HCT116 (cell line): ENCODE measurements around the gene GNG7. TPM values are rescaled to one million over a fixed set of nuclear protein-coding genes. Genes with fewer than 3 reads are reported as not detected.
"Not testable (repeated sequence)": the region's sequence is repeated elsewhere in the genome, so short reads cannot be mapped to it uniquely, and the experiment has no call there.

Experiments
- ATAC-seq: fragments of 200-7000 bp; cut with Tn5 transposase; 2 replicates; pipeline ENCODE4 v1.9.1; 2020; ENCODE audit warnings: mild to moderate bottlenecking, moderate library complexity
- BruUV-seq: library from RNA; stranded (reverse); fragments of 400-500 nt; replicated peaks from 2 replicates; lab custom pipeline; 2021; lab: Mats Ljungman, UMichigan
- CTCF ChIA-PET: fragments of 300-600 bp; sonication (Branson Sonifier 250); formaldehyde crosslinking; loops from one replicate; lab custom pipeline; 2021; ENCODE audit warnings: antibody characterized with exemption; lab: Charles Lee
- POLR2A ChIA-PET: fragments of 300-600, 350-600 bp; sonication (Branson Sonifier 250); formaldehyde crosslinking; loops from one replicate; lab custom pipeline; 2021; ENCODE audit warnings: antibody characterized with exemption; lab: Charles Lee
- RAD21 ChIA-PET, 2 experiments: fragments of 300-600 bp; sonication (Branson Sonifier 250); formaldehyde crosslinking; loops; one replicate each; lab custom pipeline; 2023; ENCODE audit warnings: low total read pairs in 2 of 2; ENCODE audit not compliant: uncharacterized antibody in 2 of 2, unreplicated experiment in 2 of 2, low non-redundant PET in 1 of 2; lab: Charles Lee
- DNase-seq: peaks from one replicate; pipeline ENCODE4 v3.0.0-alpha.2; 2010; ENCODE audit warnings: low read depth, low spot score
- H2AFZ ChIP-seq: fragments of 200-600 bp; shearing (Covaris generic), sonication (generic); 2 replicates; pipeline ENCODE4 v1.6.1; 2017; ENCODE audit warnings: low read depth, mixed run types, mixed read lengths, antibody characterized with exemption, low read length; ENCODE audit not compliant: poor library complexity, severe bottlenecking
- H3K27ac ChIP-seq: 2 replicates; pipeline ENCODE4 v1.5.1; 2012; ENCODE audit warnings: low read depth, low read length
- H3K27me3 ChIP-seq: fragments of 200-600 bp; sonication (generic); 2 replicates; pipeline ENCODE4 v1.6.1; 2016; ENCODE audit warnings: mixed run types, low read length, mixed read lengths; ENCODE audit not compliant: insufficient read depth
- H3K36me3 ChIP-seq, 2 experiments: fragments of 200-500 bp in 1 of 2; fragments of 200-600 bp in 1 of 2; sonication (Bioruptor generic) in 1 of 2; sonication (generic) in 1 of 2; 2 replicates each; pipeline versions ENCODE4 v1.5.1 to v1.6.1; 2014 to 2016; ENCODE audit warnings: low read length in 2 of 2, inconsistent platforms in 1 of 2, mixed read lengths in 1 of 2, mixed run types in 1 of 2; ENCODE audit not compliant: insufficient read depth in 2 of 2, control insufficient read depth in 1 of 2
- H3K4me1 ChIP-seq, 2 experiments: fragments of 200-600 bp in 1 of 2; sonication (generic) in 1 of 2; 2 replicates each; pipeline versions ENCODE4 v1.5.1 to v1.6.1; 2012 to 2017; ENCODE audit warnings: low read length in 2 of 2, inconsistent platforms in 1 of 2, mild to moderate bottlenecking in 1 of 2, mixed read lengths in 1 of 2, mixed run types in 1 of 2, moderate library complexity in 1 of 2; ENCODE audit not compliant: insufficient read depth in 2 of 2, control insufficient read depth in 1 of 2
- H3K4me2 ChIP-seq: fragments of 200-600 bp; sonication (generic); 2 replicates; pipeline ENCODE4 v1.6.1; 2017; ENCODE audit warnings: mixed run types, low read length, mixed read lengths
- H3K4me3 ChIP-seq, 2 experiments: fragments of 200-600 bp in 1 of 2; sonication (generic) in 1 of 2; replicated peaks in 1 of 2; 2 replicates each; pipeline ENCODE4 v1.5.1; 2011 to 2016; ENCODE audit warnings: low read length in 2 of 2, control low read depth in 1 of 2, low read depth in 1 of 2, mild to moderate bottlenecking in 1 of 2, mixed read lengths in 1 of 2, mixed run types in 1 of 2
- H3K79me2 ChIP-seq: fragments of 200-600 bp; sonication (generic); 2 replicates; pipeline ENCODE4 v1.6.1; 2017; ENCODE audit warnings: mild to moderate bottlenecking, mixed run types, low read length, moderate library complexity, mixed read lengths; ENCODE audit not compliant: insufficient read depth
- H3K9ac ChIP-seq: fragments of 200-600 bp; sonication (generic); 2 replicates; pipeline ENCODE4 v1.6.1; 2016; ENCODE audit warnings: low read length, mixed read lengths
- H3K9me2 ChIP-seq: fragments of 200-600 bp; sonication (generic), shearing (Covaris generic); 2 replicates; pipeline ENCODE4 v1.6.1; 2017; ENCODE audit warnings: mixed run types, mild to moderate bottlenecking, moderate library complexity; ENCODE audit not compliant: insufficient read depth
- H3K9me3 ChIP-seq, 2 experiments: fragments of 200-500 bp in 1 of 2; fragments of 200-600 bp in 1 of 2; sonication (Bioruptor generic) in 1 of 2; sonication (generic) in 1 of 2; 2 replicates each; pipeline ENCODE4 v1.6.1; 2014 to 2017; ENCODE audit warnings: low read length in 2 of 2, mixed read lengths in 2 of 2, inconsistent platforms in 1 of 2, low read depth in 1 of 2, mild to moderate bottlenecking in 1 of 2, mixed run types in 1 of 2, moderate library complexity in 1 of 2; ENCODE audit not compliant: control insufficient read depth in 1 of 2, insufficient read depth in 1 of 2
- H4K20me1 ChIP-seq: fragments of 200-600 bp; sonication (generic), shearing (Covaris generic); 2 replicates; pipeline ENCODE4 v1.6.1; 2017; ENCODE audit warnings: mixed run types, mild to moderate bottlenecking, moderate library complexity; ENCODE audit not compliant: insufficient read depth
- CBX3 ChIP-seq: IDR thresholded peaks from 2 replicates; pipeline ENCODE4 v1.6.1; 2012; ENCODE audit warnings: low read depth
- CEBPB ChIP-seq: IDR thresholded peaks from 2 replicates; pipeline ENCODE4 v1.6.1; 2012; ENCODE audit warnings: low read depth
- EZH2 ChIP-seq: fragments of 200-600 bp; sonication (generic); IDR thresholded peaks from 2 replicates; pipeline ENCODE4 v1.6.1; 2017; ENCODE audit warnings: antibody characterized with exemption, mixed run types
- FOSL1 ChIP-seq: IDR thresholded peaks from 2 replicates; pipeline ENCODE4 v1.6.1; 2012; ENCODE audit warnings: low read depth
- JUND ChIP-seq: IDR thresholded peaks from 2 replicates; pipeline ENCODE4 v1.6.1; 2012
- MAX ChIP-seq: IDR thresholded peaks from 2 replicates; pipeline ENCODE4 v1.6.1; 2012
- POLR2AphosphoS5 ChIP-seq: IDR thresholded peaks from 2 replicates; pipeline ENCODE4 v1.6.1; 2011; ENCODE audit warnings: mild to moderate bottlenecking, low read depth, low read length, moderate library complexity
- SP1 ChIP-seq: IDR thresholded peaks from 2 replicates; pipeline ENCODE4 v1.6.1; 2012; ENCODE audit warnings: low read depth
- TCF7L2 ChIP-seq: IDR thresholded peaks from 2 replicates; pipeline ENCODE4 v1.7.0; 2011; ENCODE audit warnings: borderline replicate concordance, inconsistent platforms; ENCODE audit not compliant: insufficient read depth, insufficient read length; ENCODE audit errors: extremely low read depth
- ZFX ChIP-seq: fragments of 450-650 bp; IDR thresholded peaks from 2 replicates; pipeline ENCODE4 v1.6.1; 2017
- intact Hi-C: fragments of 100-400 bp; cut with micrococcal nuclease; formaldehyde crosslinking; loops from 2 replicates; pipeline ENCODE4 v1.10.0; 2022
- total RNA-seq: library from RNA; stranded (reverse); gene quantifications from one replicate; pipeline ENCODE4 v1.2.1, GENCODE V29; 2021; ENCODE audit not compliant: unreplicated experiment
- TF ChIP-seq, protein P1 (sequence below), 3 experiments: fragments of 200-600 bp in 1 of 3; sonication (generic) in 1 of 3; IDR thresholded peaks in 2 of 3; conservative IDR thresholded peaks in 1 of 3; 2 replicates each; pipeline ENCODE4 v1.5.1; 2012 to 2017; ENCODE audit warnings: low read depth in 2 of 3, low read length in 2 of 3, antibody characterized with exemption in 1 of 3, borderline replicate concordance in 1 of 3, control low read depth in 1 of 3, mild to moderate bottlenecking in 1 of 3, mixed read lengths in 1 of 3, mixed run types in 1 of 3, moderate library complexity in 1 of 3; ENCODE audit not compliant: insufficient read depth in 1 of 3

GNG7 gene
- total RNA-seq, 1 experiment from 2014 or later = 11.3 TPM

DNA sequence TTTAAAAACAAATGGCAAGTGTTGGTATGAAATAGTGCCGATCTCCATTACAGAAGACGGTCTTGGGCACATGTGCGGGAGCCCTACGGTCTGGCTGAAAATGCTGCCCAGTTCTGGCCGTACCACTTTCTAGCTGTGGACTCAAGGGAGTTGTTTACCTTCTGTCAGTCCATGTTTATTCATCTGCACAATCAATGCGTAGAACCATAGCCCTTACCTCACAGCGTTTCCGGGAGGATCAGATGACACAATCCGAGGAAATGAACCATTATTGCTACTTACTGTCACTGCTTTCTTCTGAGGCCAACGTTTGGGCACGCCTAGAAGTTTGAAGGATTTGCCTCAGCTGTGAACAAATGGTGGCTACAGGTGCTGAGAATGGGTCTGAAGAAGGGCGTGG is 195.4 kb downstream of the GNG7 start:
- ATAC-seq (peak; percentile 29), DNase-seq (peak; percentile 75)
- intact Hi-C loops = no loop called here
- Histone ChIP-seq H3K4me2 (peak overlapping the region; percentile 83), H2AFZ (peak overlapping the region; percentile 86), H3K27ac (peak overlapping the region; percentile 55), H3K9ac (peak overlapping the region; percentile 57), H3K9me3 (no peaks in the 10 kb centered on the region), H3K4me1 (peaks cover 42 to 64% of the 10 kb centered on the region in 2 experiments), H3K4me3 (peak overlapping the region; percentile 10 to 48; a peak in 3 of 4 replicates), H3K27me3 (no peaks in the 10 kb centered on the region), H3K36me3 (no peaks in the 10 kb centered on the region), H4K20me1 (no peaks in the 10 kb centered on the region), H3K9me2 (no peaks in the 10 kb centered on the region), H3K79me2 (no peaks in the 10 kb centered on the region)
- ChIA-PET POLR2A (interaction anchor here (0.9 to 6.0 kb wide), 3 partner anchors 16 to 31 kb away, joined by 3 to 29 read pairs (median 13); partner anchors contain the start of gene GADD45B), RAD21 (interaction anchor here in 1 of 2 experiments (0.6 kb wide), 1 partner anchor 17 kb away, joined by 4 read pairs; no protein-coding TSS in a partner anchor), CTCF (interaction anchor here (0.7 kb wide), 1 partner anchor 104 kb away, joined by 3 read pairs; no protein-coding TSS in a partner anchor)
- TF ChIP-seq EZH2 (no peak), TCF7L2 (peak; percentile 44), SP1 (peak; percentile 76), JUND (no peak), FOSL1 (no peak), ZFX (no peak), POLR2AphosphoS5 (peak; percentile 42; the same call in 1 of the 2 replicates), CBX3 (0 out of 2 replicates have a peak, but pooled peaks have one; percentile 75), CEBPB (no peak; the same call in none of the 2 replicates), MAX (peak; percentile 71; the same call in 1 of the 2 replicates)
- TF ChIP-seq, protein P1, sequence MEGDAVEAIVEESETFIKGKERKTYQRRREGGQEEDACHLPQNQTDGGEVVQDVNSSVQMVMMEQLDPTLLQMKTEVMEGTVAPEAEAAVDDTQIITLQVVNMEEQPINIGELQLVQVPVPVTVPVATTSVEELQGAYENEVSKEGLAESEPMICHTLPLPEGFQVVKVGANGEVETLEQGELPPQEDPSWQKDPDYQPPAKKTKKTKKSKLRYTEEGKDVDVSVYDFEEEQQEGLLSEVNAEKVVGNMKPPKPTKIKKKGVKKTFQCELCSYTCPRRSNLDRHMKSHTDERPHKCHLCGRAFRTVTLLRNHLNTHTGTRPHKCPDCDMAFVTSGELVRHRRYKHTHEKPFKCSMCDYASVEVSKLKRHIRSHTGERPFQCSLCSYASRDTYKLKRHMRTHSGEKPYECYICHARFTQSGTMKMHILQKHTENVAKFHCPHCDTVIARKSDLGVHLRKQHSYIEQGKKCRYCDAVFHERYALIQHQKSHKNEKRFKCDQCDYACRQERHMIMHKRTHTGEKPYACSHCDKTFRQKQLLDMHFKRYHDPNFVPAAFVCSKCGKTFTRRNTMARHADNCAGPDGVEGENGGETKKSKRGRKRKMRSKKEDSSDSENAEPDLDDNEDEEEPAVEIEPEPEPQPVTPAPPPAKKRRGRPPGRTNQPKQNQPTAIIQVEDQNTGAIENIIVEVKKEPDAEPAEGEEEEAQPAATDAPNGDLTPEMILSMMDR (IDR thresholded peaks at IDR 0.05 in 2 of 3, conservative IDR thresholded peaks at IDR 0.05 in 1 of 3; ENCODE audit: borderline replicate concordance in 1 of 3, insufficient read depth in 1 of 3, low read depth in 2 of 3, low read length in 2 of 3) = no peak
- TSS peak; percentile 93 for BruUV-seq

- DNase-seq, intact Hi-C loops, H3K9me2 ChIP-seq, H4K20me1 ChIP-seq, BruUV-seq, H3K9me3 ChIP-seq, H3K79me2 ChIP-seq, RAD21 ChIA-PET, H3K36me3 ChIP-seq, H3K27me3 ChIP-seq, ATAC-seq: not testable (repeated sequence)
- H3K9ac ChIP-seq = peak overlapping the region; percentile 57
- H3K4me3 ChIP-seq = peak overlapping the region in 1 of 2 experiments; percentile 48; a peak in 2 of 4 replicates
- POLR2A ChIA-PET = interaction anchor here (1.3 to 6.0 kb wide), 2 partner anchors 19 to 31 kb away, joined by 13 to 29 read pairs; partner anchors contain the start of gene GADD45B
- CTCF ChIA-PET = interaction anchor here (0.7 kb wide), 1 partner anchor 104 kb away, joined by 3 read pairs; no protein-coding TSS in a partner anchor
- peak overlapping the region; percentile 86 for H2AFZ ChIP-seq
- peak overlapping the region; percentile 83 for H3K4me2 ChIP-seq
- H3K27ac ChIP-seq = peak overlapping the region; percentile 55
- H3K4me1 ChIP-seq = peaks cover 44 to 68% of the 10 kb centered on the region in 2 experiments
Observed at GRCh38 chr19:2506656-2507055, 195.8 kb downstream of the GNG7 start.
